Measurements from ENCODE around the gene ATG7. TPM values are rescaled to one million over a fixed set of nuclear protein-coding genes. Genes with fewer than 3 reads are reported as not detected.

Gene ATG7
- total RNA-seq, 3 donors from 2014 or later (not counting 1 experiment from before 2014, with no cell fraction given): 55.3 to 72.9 (median 68.6) TPM

- intact Hi-C loops (cut with micrococcal nuclease): no loop called here
- 89% methylated on average over 9 of the region's 9 CpGs for WGBS (ENCODE audit: insufficient coverage)
- Histone ChIP-seq H3K9me3 (ENCODE audit: control insufficient read depth, insufficient read depth, low read length) (no peaks in the 10 kb centered on the region), H3K27me3 (ENCODE audit: control insufficient read depth, insufficient read depth, low read length) (no peaks in the 10 kb centered on the region), H3K27ac (ENCODE audit: low read length) (no peak overlapping the region), H3K4me1 (ENCODE audit: control insufficient read depth, insufficient read depth, low read length) (peaks cover 2% of the 10 kb centered on the region), H3K36me3 (ENCODE audit: control insufficient read depth, insufficient read depth, low read length) (peaks cover 2% of the 10 kb centered on the region), H3K4me3 (ENCODE audit: low read length) (no peak overlapping the region)
- H3K36me3 Mint-ChIP-seq: no peaks in the 10 kb centered on the region
- H3K4me1 Mint-ChIP-seq: peaks cover 40 to 55% of the 10 kb centered on the region in 2 donors
- no peak for TF ChIP-seq CTCF (IDR thresholded peaks at IDR 0.05)
- H3K27ac Mint-ChIP-seq: peak overlapping the region in 1 of 2 donors; percentile 56
- H3K27me3 Mint-ChIP-seq (ENCODE audit: low read depth in 2 of 2): no peaks in the 10 kb centered on the region
- H3K9me3 Mint-ChIP-seq: no peaks in the 10 kb centered on the region
- ATAC-seq (no peak), DNase-seq (no peak)
- no peak overlapping the region for H3K4me3 Mint-ChIP-seq
These were observed 304.3 kb downstream of the ATG7 start for GRCh38 chr3:11576453-11576852.

GRCh38 chr3:11578169-11578568 lies 306.0 kb downstream of the ATG7 start:
- Mint-ChIP-seq H3K4me3 (no peak overlapping the region), H3K9me3 (no peaks in the 10 kb centered on the region), H3K36me3 (no peaks in the 10 kb centered on the region), H3K27ac (peak overlapping the region in 1 of 2 donors; percentile 20), H3K27me3 (ENCODE audit: low read depth in 2 of 2) (no peaks in the 10 kb centered on the region), H3K4me1 (peaks cover 49 to 57% of the 10 kb centered on the region in 2 donors)
- intact Hi-C loops (cut with micrococcal nuclease): no loop called here
- TF ChIP-seq CTCF (IDR thresholded peaks at IDR 0.05): no peak
- peaks cover 11% of the 10 kb centered on the region for H3K4me1 ChIP-seq (ENCODE audit: control insufficient read depth, insufficient read depth, low read length)
- no peak overlapping the region for H3K4me3 ChIP-seq (ENCODE audit: low read length)
- ATAC-seq (no peak), DNase-seq (no peak)
- WGBS (ENCODE audit: insufficient coverage): 90% methylated on average over 7 of the region's 8 CpGs
- no peaks in the 10 kb centered on the region for H3K9me3 ChIP-seq (ENCODE audit: control insufficient read depth, insufficient read depth, low read length)
- H3K27ac ChIP-seq (ENCODE audit: low read length): no peak overlapping the region
- no peaks in the 10 kb centered on the region for H3K27me3 ChIP-seq (ENCODE audit: control insufficient read depth, insufficient read depth, low read length)
- H3K36me3 ChIP-seq (ENCODE audit: control insufficient read depth, insufficient read depth, low read length): peaks cover 2% of the 10 kb centered on the region

DNA sequence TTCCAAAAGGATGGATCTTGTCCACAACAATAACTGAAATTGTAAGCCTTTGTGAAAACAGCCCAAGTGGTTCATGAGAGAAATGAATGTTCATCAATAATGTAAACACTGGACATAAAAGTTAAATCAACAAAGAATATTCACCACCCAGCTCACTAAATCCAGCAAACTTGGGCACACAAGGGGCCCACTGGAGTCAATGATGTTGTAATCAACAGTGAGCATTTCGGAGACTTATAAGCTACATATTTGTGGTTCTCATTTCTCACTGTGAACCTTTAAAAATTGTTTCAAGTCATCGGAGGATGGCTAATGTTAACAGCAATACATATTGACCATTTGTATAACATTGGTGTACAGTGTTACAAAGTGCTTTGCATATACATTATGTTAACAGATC lies 308.4 kb downstream of the ATG7 start:
- Histone ChIP-seq H3K36me3 (ENCODE audit: control insufficient read depth, insufficient read depth, low read length) (no peaks in the 10 kb centered on the region), H3K4me1 (ENCODE audit: control insufficient read depth, insufficient read depth, low read length) (peaks cover 14% of the 10 kb centered on the region), H3K27ac (ENCODE audit: low read length) (no peak overlapping the region), H3K27me3 (ENCODE audit: control insufficient read depth, insufficient read depth, low read length) (no peaks in the 10 kb centered on the region), H3K9me3 (ENCODE audit: control insufficient read depth, insufficient read depth, low read length) (no peaks in the 10 kb centered on the region), H3K4me3 (ENCODE audit: low read length) (no peak overlapping the region)
- 100% methylated on average over 1 of the region's 2 CpGs for WGBS (ENCODE audit: insufficient coverage)
- Mint-ChIP-seq H3K36me3 (no peaks in the 10 kb centered on the region), H3K27ac (peak overlapping the region in 1 of 2 donors; percentile 11), H3K4me3 (no peak overlapping the region), H3K27me3 (ENCODE audit: low read depth in 2 of 2) (no peaks in the 10 kb centered on the region), H3K4me1 (peaks cover 68 to 72% of the 10 kb centered on the region in 2 donors), H3K9me3 (no peaks in the 10 kb centered on the region)
- ATAC-seq: no peak
- intact Hi-C loops (cut with micrococcal nuclease): no loop called here
- TF ChIP-seq CTCF (IDR thresholded peaks at IDR 0.05): no peak
- no peak for DNase-seq

Measured in natural killer cell (primary cell).